Esophagus muscularis mucosa (tissue), 4 donors: ENCODE data around the gene ENOX1. TPM values are rescaled to one million over a fixed set of nuclear protein-coding genes. Genes with fewer than 3 reads are reported as not detected.

Experiments
- DNase-seq: peaks from one replicate; pipeline ENCODE4 v3.0.0-alpha.2; 2017; ENCODE audit errors: extremely low spot score
- H3K27ac ChIP-seq, 4 donors: fragments of 200-600 bp; sonication (generic); replicated peaks in 1 of 4; 1 replicate in 3 of 4; 2 replicates in 1 of 4; pipeline ENCODE4 v1.5.1; 2016 to 2019; ENCODE audit warnings: mild to moderate bottlenecking in 1 of 4
- H3K27me3 ChIP-seq, 4 donors: fragments of 200-600 bp; sonication (generic); one replicate each; pipeline versions ENCODE4 v1.5.1 to v1.6.0; 2016 to 2019
- H3K36me3 ChIP-seq, 4 donors: fragments of 200-600 bp; sonication (generic); one replicate each; pipeline ENCODE4 v1.5.1; 2016 to 2019
- H3K4me1 ChIP-seq, 4 donors: fragments of 200-600 bp; sonication (generic); one replicate each; pipeline ENCODE4 v1.5.1; 2016 to 2019
- H3K4me3 ChIP-seq, 4 donors: fragments of 200-600 bp; sonication (generic); 1 replicate in 2 of 4; 2 replicates in 2 of 4; pipeline ENCODE4 v1.5.1; 2016 to 2019; ENCODE audit warnings: mild to moderate bottlenecking in 4 of 4, moderate library complexity in 1 of 4
- H3K9me3 ChIP-seq, 4 donors: fragments of 200-600 bp; sonication (generic); 1 replicate in 3 of 4; 2 replicates in 1 of 4; pipeline ENCODE4 v1.5.1; 2016 to 2019
- EP300 ChIP-seq: sonication (generic); formaldehyde crosslinking; IDR thresholded peaks from one replicate; pipeline ENCODE4 v1.6.1; 2017; ENCODE audit warnings: antibody characterized with exemption
- POLR2A ChIP-seq: fragments of 450-650 bp; IDR thresholded peaks from one replicate; pipeline ENCODE4 v1.6.1; 2017; ENCODE audit warnings: antibody characterized with exemption, moderate library complexity, mild to moderate bottlenecking, low read depth
- POLR2AphosphoS5 ChIP-seq, 2 donors: sonication (generic); formaldehyde crosslinking; IDR thresholded peaks; one replicate each; pipeline ENCODE4 v1.6.1; 2017; ENCODE audit warnings: antibody characterized with exemption in 2 of 2
- WGBS: methylation state at CpG from one replicate; pipeline ENCODE4 v1.1.5; 2018; 5-methylcytosine and 5-hydroxymethylcytosine counted together
- intact Hi-C: fragments of 100-400 bp; cut with DNase I; formaldehyde crosslinking; loops from one replicate; pipeline ENCODE4 v1.15.1; 2023
- total RNA-seq, 4 donors: library from RNA; depleted of rRNA; stranded (reverse); fragments of >200 nt; gene quantifications; one replicate each; pipeline versions ENCODE4 v1.1.0 to v1.2.1, GENCODE V29; 2016
- TF ChIP-seq, protein P1 (sequence below), 3 experiments: fragments of 200-600 bp in 2 of 3; fragments of 450-650 bp in 1 of 3; sonication (generic) in 2 of 3; IDR thresholded peaks; one replicate each; pipeline ENCODE4 v1.5.1; 2017 to 2019; ENCODE audit warnings: antibody characterized with exemption in 3 of 3, mild to moderate bottlenecking in 2 of 3, moderate library complexity in 1 of 3

The ENOX1 gene
- total RNA-seq, 4 donors from 2014 or later: 9.3 to 14.1 (median 12.4) TPM

DNA sequence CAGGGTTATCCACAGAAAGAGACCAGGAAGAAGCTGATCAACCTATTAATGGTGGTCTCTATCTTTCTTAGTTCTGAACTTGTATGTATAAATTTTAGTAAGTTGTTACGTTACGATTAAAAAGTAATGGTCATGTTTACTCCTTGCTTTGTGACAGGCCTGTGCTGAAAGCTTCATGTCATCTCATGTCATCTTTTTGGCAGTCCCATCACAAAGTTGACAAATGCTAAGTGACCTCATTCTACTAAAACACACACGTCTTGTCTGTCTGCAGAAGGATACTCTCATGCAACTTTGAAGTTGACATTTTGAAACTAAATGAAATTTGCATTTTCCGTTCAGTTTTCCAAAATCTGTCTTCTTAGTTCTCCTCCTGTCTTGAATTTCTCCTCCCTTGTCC, 417.5 kb downstream of the ENOX1 start:
- Histone ChIP-seq H3K4me1 (peaks cover 24 to 65% (median 63%) of the 10 kb centered on the region in 4 donors), H3K36me3 (no peaks in the 10 kb centered on the region), H3K27me3 (no peaks in the 10 kb centered on the region), H3K4me3 (no peak overlapping the region), H3K27ac (no peak overlapping the region), H3K9me3 (no peaks in the 10 kb centered on the region)
- TF ChIP-seq POLR2A (no peak), POLR2AphosphoS5 (IDR thresholded peaks at IDR 0.05) (no peak), EP300 (no peak)
- TF ChIP-seq, protein P1, sequence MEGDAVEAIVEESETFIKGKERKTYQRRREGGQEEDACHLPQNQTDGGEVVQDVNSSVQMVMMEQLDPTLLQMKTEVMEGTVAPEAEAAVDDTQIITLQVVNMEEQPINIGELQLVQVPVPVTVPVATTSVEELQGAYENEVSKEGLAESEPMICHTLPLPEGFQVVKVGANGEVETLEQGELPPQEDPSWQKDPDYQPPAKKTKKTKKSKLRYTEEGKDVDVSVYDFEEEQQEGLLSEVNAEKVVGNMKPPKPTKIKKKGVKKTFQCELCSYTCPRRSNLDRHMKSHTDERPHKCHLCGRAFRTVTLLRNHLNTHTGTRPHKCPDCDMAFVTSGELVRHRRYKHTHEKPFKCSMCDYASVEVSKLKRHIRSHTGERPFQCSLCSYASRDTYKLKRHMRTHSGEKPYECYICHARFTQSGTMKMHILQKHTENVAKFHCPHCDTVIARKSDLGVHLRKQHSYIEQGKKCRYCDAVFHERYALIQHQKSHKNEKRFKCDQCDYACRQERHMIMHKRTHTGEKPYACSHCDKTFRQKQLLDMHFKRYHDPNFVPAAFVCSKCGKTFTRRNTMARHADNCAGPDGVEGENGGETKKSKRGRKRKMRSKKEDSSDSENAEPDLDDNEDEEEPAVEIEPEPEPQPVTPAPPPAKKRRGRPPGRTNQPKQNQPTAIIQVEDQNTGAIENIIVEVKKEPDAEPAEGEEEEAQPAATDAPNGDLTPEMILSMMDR (IDR thresholded peaks at IDR 0.05): no peak
- 65% methylated on average over 4 of the region's 4 CpGs for WGBS
- DNase-seq: no peak
- intact Hi-C loops: no loop called here

DNA sequence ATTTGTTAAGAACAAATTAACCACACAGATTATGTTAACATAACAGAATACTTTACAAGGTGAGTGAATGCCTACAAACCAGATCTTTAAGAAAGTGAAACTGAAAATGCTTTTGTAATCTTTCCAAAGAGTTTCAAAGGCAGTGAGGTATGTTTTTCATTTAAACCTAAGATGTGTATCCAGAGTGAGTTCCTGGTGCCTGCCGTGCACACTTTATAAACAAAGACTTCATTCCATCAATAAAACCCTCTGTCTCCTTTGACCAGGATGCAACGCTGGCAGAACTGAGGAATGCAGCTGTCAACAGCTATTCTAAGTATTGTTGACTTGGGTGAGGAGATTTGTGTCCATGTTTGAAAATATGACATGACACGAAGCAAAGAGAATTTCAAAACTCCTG, 418.8 kb downstream of the ENOX1 start:
- intact Hi-C loops: no loop called here
- H3K36me3 ChIP-seq: no peaks in the 10 kb centered on the region
- no peak for DNase-seq
- TF ChIP-seq, protein P1 (IDR thresholded peaks at IDR 0.05): no peak
- TF ChIP-seq EP300: no peak
- no peak for TF ChIP-seq POLR2A
- TF ChIP-seq POLR2AphosphoS5 (IDR thresholded peaks at IDR 0.05): no peak
- no peaks in the 10 kb centered on the region for H3K9me3 ChIP-seq
- H3K4me3 ChIP-seq: peak overlapping the region; percentile 6 to 30 (median 25)
- 30% methylated on average over 3 of the region's 3 CpGs for WGBS
- H3K4me1 ChIP-seq: peaks cover 17 to 64% (median 59%) of the 10 kb centered on the region in 4 donors
- H3K27ac ChIP-seq: peak overlapping the region; percentile 36 to 64 (median 50)
- H3K27me3 ChIP-seq: no peaks in the 10 kb centered on the region

DNA sequence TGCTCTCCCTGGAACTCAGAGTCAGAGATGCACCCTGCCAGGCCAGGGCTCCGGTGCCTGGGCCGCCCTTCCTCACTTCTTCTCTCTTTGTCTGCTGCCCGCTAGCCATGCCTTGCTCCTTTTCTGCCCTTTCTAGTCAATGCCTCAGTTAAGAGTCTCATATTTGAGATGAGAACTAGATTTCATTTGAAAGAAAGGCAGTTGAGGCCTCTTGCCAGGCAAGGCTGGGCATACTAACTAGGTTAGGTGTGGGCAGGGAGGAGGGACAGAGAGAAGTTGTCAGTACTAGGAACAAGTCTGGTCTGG, 421.8 kb downstream of the ENOX1 start:
- intact Hi-C loops: no loop called here
- Histone ChIP-seq H3K4me1 (peaks cover 12 to 59% (median 48%) of the 10 kb centered on the region in 4 donors), H3K27ac (peak overlapping the region; percentile 43 to 67 (median 52)), H3K36me3 (no peaks in the 10 kb centered on the region), H3K4me3 (no peak overlapping the region), H3K27me3 (no peaks in the 10 kb centered on the region), H3K9me3 (no peaks in the 10 kb centered on the region)
- DNase-seq: peak; percentile 64
- TF ChIP-seq, protein P1 (IDR thresholded peaks at IDR 0.05): no peak
- TF ChIP-seq POLR2A (no peak), POLR2AphosphoS5 (IDR thresholded peaks at IDR 0.05) (no peak), EP300 (no peak)
- 75% methylated on average over 3 of the region's 3 CpGs for WGBS

DNA sequence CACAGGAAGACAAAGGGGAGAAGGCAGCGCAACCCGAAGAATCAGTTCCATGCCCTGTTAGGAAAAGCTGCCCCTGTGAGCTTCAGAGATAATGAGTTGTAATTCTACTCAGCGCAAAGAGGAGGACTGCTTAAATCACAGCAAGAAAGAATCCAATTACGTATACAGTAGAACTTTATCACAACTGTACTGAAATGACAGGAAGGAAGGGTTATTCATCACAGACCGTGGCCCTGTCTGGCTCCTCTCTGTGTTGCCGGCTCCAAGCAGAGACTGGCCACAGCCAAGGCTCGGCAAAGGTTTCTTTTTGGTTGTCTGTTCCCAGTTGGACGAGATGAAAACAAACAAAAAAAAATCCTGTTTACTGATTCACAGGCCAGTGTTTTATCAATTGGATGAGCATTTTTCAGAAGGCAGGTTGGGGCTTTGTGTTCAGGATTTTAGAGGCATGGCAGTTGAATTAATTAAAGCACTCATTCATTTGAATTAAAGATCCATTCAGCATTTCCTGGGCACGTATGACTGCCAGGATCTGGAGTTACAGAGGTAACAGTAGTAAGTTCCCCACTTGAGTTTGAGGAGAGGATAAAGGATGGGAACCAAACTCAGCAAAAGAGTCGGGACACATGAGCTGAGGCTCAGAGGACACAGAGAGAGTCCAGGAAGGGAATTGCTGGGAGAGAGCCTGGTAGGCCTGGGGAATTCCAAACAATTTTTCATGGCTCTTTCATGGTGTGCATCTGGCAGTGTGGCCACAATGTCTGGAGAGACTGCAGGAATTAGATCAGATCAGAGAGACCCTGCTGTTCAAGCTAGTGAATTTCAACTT, 422.3 kb downstream of the ENOX1 start:
- Histone ChIP-seq H3K36me3 (no peaks in the 10 kb centered on the region), H3K27ac (peak overlapping the region; percentile 43 to 67 (median 52)), H3K9me3 (no peaks in the 10 kb centered on the region), H3K4me1 (peaks cover 12 to 59% (median 47%) of the 10 kb centered on the region in 4 donors), H3K27me3 (no peaks in the 10 kb centered on the region), H3K4me3 (peak overlapping the region in 3 of 4 donors; percentile 9 to 21 (median 16))
- 50% methylated on average over 10 of the region's 10 CpGs for WGBS
- peak; percentile 82 for DNase-seq
- TF ChIP-seq POLR2AphosphoS5 (IDR thresholded peaks at IDR 0.05): no peak
- no peak for TF ChIP-seq POLR2A
- TF ChIP-seq, protein P1 (IDR thresholded peaks at IDR 0.05): no peak
- intact Hi-C loops: no loop called here
